Thyroid gland (tissue), 4 donors: Measurements from ENCODE around the gene TMEM238.
"Not testable (repeated sequence)": the region's sequence is repeated elsewhere in the genome, so short reads cannot be mapped to it uniquely, and the experiment has no call there.

Source experiments
- POLR2A ChIP-seq, 2 donors: fragments of 450-650 bp; IDR thresholded peaks; one replicate each; pipeline ENCODE4 v1.6.1; 2017; ENCODE audit warnings: antibody characterized with exemption in 2 of 2, mild to moderate bottlenecking in 2 of 2, moderate library complexity in 1 of 2
- TF ChIP-seq, protein P1 (sequence below), 6 experiments: fragments of 200-600 bp in 3 of 6; fragments of 450-650 bp in 3 of 6; sonication (generic) in 3 of 6; IDR thresholded peaks; one replicate each; pipeline ENCODE4 v1.5.1; 2016 to 2019; ENCODE audit warnings: antibody characterized with exemption in 6 of 6, mild to moderate bottlenecking in 2 of 6, inconsistent platforms in 1 of 6, moderate library complexity in 1 of 6

DNA sequence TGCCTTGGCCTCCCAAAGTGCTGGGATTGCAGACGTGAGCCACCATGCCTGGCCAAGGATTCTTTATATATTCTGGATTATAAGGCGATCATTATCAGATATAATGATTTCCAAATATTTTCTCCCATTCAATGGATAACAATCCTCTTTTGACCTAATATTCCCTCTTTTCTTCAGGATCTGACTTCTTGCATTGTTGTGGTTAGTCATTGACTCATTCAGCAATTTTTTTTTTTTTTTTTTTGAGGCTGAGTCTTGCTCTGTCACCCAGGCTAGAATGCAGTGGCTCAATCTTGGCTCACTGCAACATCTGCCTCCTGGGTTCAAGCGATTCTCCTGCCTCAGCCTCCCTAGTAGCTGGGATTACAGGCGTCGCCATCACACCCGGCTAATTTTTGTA is 54.3 kb downstream of the TMEM238 start:
- TF ChIP-seq, protein P1, sequence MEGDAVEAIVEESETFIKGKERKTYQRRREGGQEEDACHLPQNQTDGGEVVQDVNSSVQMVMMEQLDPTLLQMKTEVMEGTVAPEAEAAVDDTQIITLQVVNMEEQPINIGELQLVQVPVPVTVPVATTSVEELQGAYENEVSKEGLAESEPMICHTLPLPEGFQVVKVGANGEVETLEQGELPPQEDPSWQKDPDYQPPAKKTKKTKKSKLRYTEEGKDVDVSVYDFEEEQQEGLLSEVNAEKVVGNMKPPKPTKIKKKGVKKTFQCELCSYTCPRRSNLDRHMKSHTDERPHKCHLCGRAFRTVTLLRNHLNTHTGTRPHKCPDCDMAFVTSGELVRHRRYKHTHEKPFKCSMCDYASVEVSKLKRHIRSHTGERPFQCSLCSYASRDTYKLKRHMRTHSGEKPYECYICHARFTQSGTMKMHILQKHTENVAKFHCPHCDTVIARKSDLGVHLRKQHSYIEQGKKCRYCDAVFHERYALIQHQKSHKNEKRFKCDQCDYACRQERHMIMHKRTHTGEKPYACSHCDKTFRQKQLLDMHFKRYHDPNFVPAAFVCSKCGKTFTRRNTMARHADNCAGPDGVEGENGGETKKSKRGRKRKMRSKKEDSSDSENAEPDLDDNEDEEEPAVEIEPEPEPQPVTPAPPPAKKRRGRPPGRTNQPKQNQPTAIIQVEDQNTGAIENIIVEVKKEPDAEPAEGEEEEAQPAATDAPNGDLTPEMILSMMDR (IDR thresholded peaks at IDR 0.05) = not testable (repeated sequence)
- TF ChIP-seq POLR2A (IDR thresholded peaks at IDR 0.05) = not testable (repeated sequence)
